NCI-H1105 (cell line): ENCODE data around the gene GPR78.
"Not testable (repeated sequence)": the region's sequence is repeated elsewhere in the genome, so short reads cannot be mapped to it uniquely, and the experiment has no call there.

Experiments
- DNase-seq: peaks from one replicate; lab custom pipeline; 2025; lab: John Stamatoyannopoulos, UW

GPR78 gene

GRCh38 chr4:8616831-8617230 lies 36.6 kb downstream of the GPR78 start:
- no peak for DNase-seq

GRCh38 chr4:8617486-8618040 lies 37.4 kb downstream of the GPR78 start:
- DNase-seq = no peak

- DNase-seq = no peak
Measured at GRCh38 chr4:8618421-8618820, 38.2 kb downstream of the GPR78 start.

GRCh38 chr4:8618961-8619720 lies 38.9 kb downstream of the GPR78 start:
- DNase-seq = no peak

GRCh38 chr4:8621135-8621534 lies 40.9 kb downstream of the GPR78 start:
- not testable (repeated sequence) for DNase-seq

GRCh38 chr4:8624601-8625272 lies 44.5 kb downstream of the GPR78 start:
- DNase-seq = not testable (repeated sequence)

GRCh38 chr4:8630240-8630905 lies 50.2 kb downstream of the GPR78 start:
- DNase-seq = not testable (repeated sequence)

- DNase-seq = not testable (repeated sequence)
Measured at GRCh38 chr4:8631896-8632295, 51.7 kb downstream of the GPR78 start.

- DNase-seq = not testable (repeated sequence)
Measured at GRCh38 chr4:8634773-8635172, 54.6 kb downstream of the GPR78 start.

GRCh38 chr4:8635897-8636554 lies 55.8 kb downstream of the GPR78 start:
- not testable (repeated sequence) for DNase-seq
